Ectodermal cell (in vitro differentiated cells): Measurements from ENCODE around the gene MELTF.

Experiments
- H3K27ac ChIP-seq: 2 replicates; pipeline ENCODE4 v1.7.0; 2013; ENCODE audit warnings: mild to moderate bottlenecking, low read depth, low read length; ENCODE audit not compliant: insufficient read depth, poor library complexity, severe bottlenecking
- H3K27me3 ChIP-seq: 2 replicates; pipeline ENCODE4 v1.7.0; 2013; ENCODE audit warnings: mild to moderate bottlenecking, low read length; ENCODE audit not compliant: insufficient read depth, control insufficient read depth, poor library complexity, severe bottlenecking
- H3K36me3 ChIP-seq: one replicate; pipeline ENCODE4 v1.7.0; 2013; ENCODE audit warnings: low read length; ENCODE audit not compliant: control insufficient read depth, insufficient read depth
- H3K4me1 ChIP-seq: one replicate; pipeline ENCODE4 v1.7.0; 2013; ENCODE audit warnings: low read length; ENCODE audit not compliant: control insufficient read depth, insufficient read depth
- H3K4me3 ChIP-seq: 2 replicates; pipeline ENCODE4 v1.7.0; 2013; ENCODE audit warnings: low read depth, low read length, control low read depth; ENCODE audit not compliant: insufficient read depth
- H3K9me3 ChIP-seq: 2 replicates; pipeline ENCODE4 v1.7.0; 2013; ENCODE audit warnings: mild to moderate bottlenecking, low read length, moderate library complexity; ENCODE audit not compliant: control insufficient read depth
- WGBS, 2 experiments: methylation state at CpG; one replicate each; pipeline ENCODE4 v1.1.7; 2013; ENCODE audit warnings: missing lambda C conversion rate in 2 of 2; 5-methylcytosine and 5-hydroxymethylcytosine counted together

MELTF gene

DNA sequence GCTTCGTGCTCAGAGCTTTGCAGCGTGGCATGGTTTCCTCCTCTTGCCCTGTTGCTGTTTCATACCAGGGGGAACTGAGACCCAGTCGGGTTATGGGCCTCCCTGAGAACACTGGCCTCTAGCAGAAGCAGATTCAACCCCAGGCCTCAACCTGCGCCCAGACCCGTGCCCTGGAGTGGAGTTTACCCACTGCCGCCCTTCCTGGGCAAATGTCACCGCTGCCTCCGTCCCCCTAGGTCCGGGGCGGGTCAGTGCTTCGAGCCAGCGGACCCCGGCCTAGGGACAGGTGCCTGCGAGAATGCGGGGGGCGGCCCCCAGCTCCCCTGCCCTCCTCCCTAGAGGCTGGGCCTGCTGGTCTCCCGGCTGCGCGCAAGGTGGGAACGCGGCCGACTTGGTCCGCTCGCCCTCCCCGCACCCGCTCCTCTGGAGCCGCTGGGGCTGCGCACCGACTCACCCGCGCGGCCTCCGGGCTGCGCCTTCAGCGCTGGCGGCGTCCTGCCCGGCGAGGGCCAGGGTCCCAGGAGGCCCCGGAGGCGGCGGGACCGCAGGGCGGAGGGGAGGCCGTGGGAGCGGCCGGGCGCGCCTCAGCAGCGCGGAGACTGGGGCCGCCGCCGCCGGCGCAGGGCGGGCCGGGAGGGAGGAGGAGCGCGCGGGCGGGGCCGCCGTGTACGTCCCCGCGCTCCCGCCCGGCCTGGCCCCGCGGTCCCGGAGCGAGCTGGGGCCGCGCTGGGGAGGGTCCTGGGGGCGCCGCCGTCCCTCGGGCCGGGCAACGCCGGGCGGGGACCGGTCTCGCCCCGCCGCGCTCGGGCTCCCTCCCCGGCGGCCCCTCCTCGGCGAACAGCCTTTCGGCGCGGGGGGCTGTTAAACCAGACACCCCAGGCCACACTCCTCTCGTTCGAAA lies 61.1 kb downstream of the MELTF start, which contains the start of gene PIGZ:
PIGZ (minus strand) TSS at position 601 of the 901 bp plus-strand sequence. CDS start 16,802 bp downstream, outside the sequence.
- Histone ChIP-seq H3K9me3 (no peaks in the 10 kb centered on the region), H3K4me3 (peak within 1 kb of the TSS; percentile 45), H3K4me1 (no peaks in the 10 kb centered on the region), H3K27ac (no peak within 1 kb of the TSS), H3K27me3 (peaks cover 78% of the 10 kb centered on the region), H3K36me3 (no peaks in the 10 kb centered on the region)
- 2% methylated on average over 98 of the region's 98 CpGs for WGBS, 2 experiments

DNA sequence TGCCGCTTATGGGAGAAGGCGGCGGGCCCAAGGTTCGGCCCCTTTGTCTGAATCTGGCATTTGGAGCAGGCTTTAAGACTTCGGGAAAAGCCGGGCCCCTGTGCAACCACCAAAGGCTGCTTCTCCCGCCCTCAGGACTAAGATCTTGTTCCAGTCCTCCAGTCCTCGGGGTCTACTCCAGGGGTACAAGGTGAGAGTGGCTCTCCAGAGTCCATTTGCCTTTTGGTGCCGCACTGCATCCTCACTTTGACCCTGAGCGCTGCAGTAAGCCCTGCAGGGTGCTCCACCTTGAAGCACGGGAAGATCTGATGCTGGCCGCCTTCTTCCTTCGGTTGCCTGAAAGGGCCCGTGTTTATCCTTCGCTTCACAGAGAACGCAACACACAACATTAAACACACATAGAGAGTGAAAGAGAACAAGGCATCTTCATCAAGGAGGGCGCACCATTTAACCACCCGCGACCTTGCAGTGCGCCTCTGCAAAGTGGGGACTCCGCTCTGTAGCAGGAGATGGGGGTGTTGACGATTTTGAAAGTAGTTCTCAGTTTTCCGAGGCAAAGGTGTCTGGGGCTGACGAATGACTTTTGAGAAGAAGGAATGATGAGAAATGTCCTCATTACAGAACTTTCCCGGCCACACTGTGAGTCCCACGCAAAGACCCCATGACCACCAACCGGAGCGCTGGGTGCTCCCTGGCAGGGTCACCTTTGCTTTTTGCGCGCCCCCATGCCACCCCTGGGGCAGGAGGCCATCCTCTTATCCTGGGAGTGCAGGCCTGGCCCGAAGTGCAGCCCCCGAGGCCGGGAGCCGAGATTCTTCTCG lies 62.0 kb downstream of the MELTF start:
- 31 to 32% methylated on average over 35 of the region's 35 CpGs for WGBS, 2 experiments
- peak overlapping the region; percentile 45 for H3K4me3 ChIP-seq
- H3K36me3 ChIP-seq = no peaks in the 10 kb centered on the region
- H3K9me3 ChIP-seq = no peaks in the 10 kb centered on the region
- peaks cover 86% of the 10 kb centered on the region for H3K27me3 ChIP-seq
- no peaks in the 10 kb centered on the region for H3K4me1 ChIP-seq
- H3K27ac ChIP-seq = no peak overlapping the region

DNA sequence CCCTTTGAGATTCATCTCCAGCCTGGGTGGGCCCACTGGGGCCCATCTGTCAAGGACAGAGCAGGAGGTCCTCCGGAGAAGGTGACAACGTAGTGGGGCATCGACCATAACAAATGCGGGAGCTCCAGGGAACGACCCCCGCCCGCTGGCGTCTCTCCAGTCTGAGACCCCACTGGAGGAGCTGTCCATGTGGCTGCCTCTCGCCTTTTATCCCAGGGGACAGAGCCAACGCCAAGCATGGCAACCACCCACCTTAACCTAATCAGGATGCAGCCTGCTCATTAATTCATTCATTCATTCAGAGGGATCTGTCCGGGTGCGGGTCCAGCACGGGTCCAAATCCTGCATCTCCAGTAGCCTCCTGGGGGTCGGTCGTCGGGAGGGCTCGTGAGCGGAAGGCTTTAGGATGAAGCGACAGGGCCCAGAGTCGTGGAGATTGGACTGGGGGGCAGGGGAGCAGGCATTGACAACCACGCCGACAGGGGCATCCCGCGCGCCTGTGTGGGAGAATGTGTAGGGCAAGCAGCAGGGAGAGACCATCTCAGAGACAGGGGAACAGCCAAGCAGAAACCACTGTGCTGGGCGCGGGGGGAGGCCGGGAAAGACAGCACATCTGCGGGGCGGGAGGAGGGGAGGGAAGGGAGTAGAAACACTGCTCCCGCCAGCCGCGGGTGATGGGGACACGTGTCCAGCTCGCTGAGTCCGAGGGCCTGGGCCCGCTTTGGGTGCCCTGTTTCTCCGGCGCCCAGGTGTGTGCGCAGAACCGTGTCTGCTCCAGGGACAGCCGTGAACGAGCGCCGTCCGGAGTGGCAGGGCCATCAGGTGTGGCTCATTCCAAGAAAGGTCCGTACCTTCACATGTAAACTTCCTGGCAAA lies 62.9 kb downstream of the MELTF start:
- H3K9me3 ChIP-seq = no peaks in the 10 kb centered on the region
- peak overlapping the region; percentile 16 for H3K4me3 ChIP-seq
- no peak overlapping the region for H3K27ac ChIP-seq
- H3K4me1 ChIP-seq = no peaks in the 10 kb centered on the region
- WGBS, 2 experiments = 21 to 23% methylated on average over 47 of the region's 47 CpGs
- no peaks in the 10 kb centered on the region for H3K36me3 ChIP-seq
- peaks cover 92% of the 10 kb centered on the region for H3K27me3 ChIP-seq

DNA sequence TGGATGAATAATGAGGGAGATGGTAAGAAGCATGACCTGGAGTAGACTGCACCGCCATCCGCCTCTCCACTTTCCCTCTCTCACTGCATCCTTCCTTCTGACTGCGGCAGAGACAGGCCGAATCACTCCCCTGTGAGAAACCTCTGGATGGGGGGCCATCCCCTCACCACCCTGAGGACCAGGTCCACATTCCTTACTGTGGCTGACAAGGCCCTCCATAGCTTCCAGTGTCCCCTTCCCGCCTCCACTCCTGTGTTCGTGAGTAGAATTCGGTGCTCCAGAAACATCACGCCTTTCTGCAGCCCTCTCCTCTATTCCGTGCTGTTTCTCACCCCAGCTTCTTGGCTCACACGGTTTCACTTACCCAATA lies 63.8 kb downstream of the MELTF start:
- Histone ChIP-seq H3K9me3 (no peaks in the 10 kb centered on the region), H3K27ac (no peak overlapping the region), H3K4me3 (no peak overlapping the region), H3K27me3 (peaks cover 92% of the 10 kb centered on the region), H3K4me1 (no peaks in the 10 kb centered on the region), H3K36me3 (no peaks in the 10 kb centered on the region)
- WGBS, 2 experiments = 88% methylated on average over 10 of the region's 10 CpGs

DNA sequence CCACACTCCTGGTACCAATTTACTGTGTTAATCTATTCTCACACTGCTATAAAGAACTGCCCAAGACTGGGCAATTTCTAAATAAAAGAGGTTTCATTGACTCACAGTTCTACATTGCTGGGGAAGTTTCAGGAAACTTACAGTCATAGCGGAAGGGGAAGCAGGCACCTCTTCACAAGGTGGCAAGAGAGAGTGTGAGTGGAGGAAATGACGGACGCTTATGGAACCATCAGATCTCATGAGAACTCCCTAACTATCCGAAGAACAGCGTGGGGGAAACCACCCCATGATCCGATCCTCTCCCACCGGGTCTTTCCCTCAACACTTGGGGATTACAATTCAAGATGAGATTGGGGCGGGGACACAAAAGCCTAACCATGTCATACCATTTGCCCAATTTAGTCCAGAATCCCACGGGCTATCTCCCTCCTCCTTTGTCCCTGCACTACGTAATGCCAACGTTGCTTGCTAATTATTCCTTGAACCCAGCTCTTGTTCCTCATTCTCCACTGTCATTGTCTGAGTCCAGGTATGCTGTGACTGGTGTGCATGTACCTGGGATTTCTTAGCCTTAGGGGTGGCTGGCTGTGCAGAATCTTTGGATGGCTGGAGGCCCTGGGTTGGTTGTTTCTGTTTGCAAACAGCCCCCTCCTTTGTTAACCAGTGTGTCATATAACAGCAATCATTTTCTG lies 64.4 kb downstream of the MELTF start:
- Histone ChIP-seq H3K27me3 (peaks cover 89% of the 10 kb centered on the region), H3K9me3 (no peaks in the 10 kb centered on the region)
- WGBS, 2 experiments = 79 to 83% methylated on average over 11 of the region's 11 CpGs

DNA sequence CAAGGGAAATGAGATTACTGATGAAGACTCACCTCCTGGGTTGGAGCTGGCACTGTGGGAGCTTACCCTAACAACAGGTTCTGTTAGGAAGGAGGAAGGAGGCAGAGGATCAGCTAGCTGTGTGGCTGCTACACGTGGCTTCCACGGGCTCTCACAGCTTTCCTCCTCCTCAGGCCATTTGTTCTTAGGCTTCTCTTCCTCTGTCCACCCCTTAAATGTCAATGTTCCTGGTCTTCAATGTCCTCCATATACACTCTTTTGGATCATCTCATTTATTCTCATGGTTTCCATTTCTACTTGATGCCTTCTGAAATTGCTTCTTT lies 66.0 kb downstream of the MELTF start:
- peaks cover 81% of the 10 kb centered on the region for H3K27me3 ChIP-seq
- no peaks in the 10 kb centered on the region for H3K36me3 ChIP-seq
- H3K9me3 ChIP-seq = no peaks in the 10 kb centered on the region
- no peaks in the 10 kb centered on the region for H3K4me1 ChIP-seq
- H3K27ac ChIP-seq = no peak overlapping the region
- 55 to 62% methylated on average over 2 of the region's 2 CpGs for WGBS, 2 experiments
- no peak overlapping the region for H3K4me3 ChIP-seq

More for the DNA sequence above, 64.4 kb downstream of the MELTF start:
- Histone ChIP-seq H3K36me3 (no peaks in the 10 kb centered on the region), H3K27ac (no peak overlapping the region), H3K4me1 (no peaks in the 10 kb centered on the region), H3K4me3 (no peak overlapping the region)

DNA sequence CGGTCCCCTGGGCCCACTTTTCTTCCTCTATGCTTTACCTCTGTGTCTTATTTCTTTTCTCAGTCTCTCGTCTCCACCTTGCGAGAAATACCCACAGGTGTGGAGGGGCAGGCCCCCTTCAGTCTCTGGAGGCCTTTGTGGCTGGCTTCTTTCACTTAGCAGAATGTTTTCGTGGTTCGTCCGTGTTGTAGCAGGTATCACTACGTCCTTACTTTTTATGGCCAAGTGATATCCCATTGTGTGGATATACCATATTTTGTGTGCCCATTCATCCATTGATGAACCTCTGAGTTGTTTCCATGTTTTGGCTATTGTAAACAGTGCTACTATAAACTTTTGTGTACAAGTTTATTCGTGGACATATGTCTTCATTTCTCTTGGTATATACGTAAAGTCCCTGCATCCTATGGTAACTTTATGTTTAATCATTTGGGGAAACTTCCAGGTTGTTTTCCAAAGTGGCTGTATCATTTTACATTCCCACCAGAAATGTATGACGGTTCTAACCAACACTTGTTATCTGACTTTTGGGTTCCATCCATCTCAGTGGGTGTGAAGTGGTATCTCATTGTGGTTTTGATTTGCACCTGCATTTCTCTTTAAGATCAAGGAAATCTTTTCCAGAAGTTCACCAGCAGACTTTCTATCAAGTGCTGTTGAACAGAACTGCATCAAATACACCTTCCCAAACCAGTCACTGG lies 66.5 kb downstream of the MELTF start:
- H3K27ac ChIP-seq = no peak overlapping the region
- WGBS, 2 experiments = 88 to 89% methylated on average over 9 to 10 of the region's 10 CpGs
- no peak overlapping the region for H3K4me3 ChIP-seq
- H3K36me3 ChIP-seq = no peaks in the 10 kb centered on the region
- peaks cover 76% of the 10 kb centered on the region for H3K27me3 ChIP-seq
- no peaks in the 10 kb centered on the region for H3K9me3 ChIP-seq
- H3K4me1 ChIP-seq = no peaks in the 10 kb centered on the region

DNA sequence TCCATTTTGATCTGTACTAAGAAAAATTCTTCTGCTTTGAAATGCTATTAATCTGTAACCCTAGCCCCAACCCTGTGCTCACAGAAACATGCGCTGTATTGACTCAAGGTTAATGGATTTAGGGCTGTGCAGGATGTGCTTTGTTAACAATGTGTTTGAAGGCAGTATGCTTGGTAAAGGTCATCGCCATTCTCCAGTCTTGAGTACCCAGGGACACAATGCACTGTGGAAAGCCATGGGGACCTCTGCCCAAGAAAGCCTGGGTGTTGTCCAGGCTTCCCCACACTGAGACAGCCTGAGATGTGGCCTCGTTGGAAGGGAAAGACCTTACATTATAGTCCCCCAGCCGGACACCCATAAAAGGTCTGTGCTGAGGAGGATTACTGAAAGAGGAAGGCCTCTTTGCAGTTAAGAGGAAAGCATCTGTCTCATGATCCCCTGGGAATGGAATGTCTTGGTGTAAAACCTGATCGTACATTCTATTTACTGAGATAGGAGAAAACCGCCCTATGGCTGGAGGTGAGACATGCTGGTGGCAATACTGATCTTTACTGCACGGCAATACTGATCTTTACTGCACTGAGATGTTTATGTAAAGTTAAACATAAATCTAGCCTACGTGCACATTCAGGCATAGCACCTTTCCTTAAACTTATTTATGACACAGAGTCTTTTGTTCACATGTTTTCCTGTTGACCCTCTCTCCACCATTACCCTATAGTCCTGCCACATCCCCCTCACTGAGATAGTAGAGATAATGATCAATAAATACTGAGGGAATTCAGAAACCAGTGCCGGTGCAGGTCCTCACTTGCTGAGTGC lies 67.3 kb downstream of the MELTF start:
- H3K36me3 ChIP-seq = no peaks in the 10 kb centered on the region
- H3K9me3 ChIP-seq = no peaks in the 10 kb centered on the region
- H3K27ac ChIP-seq = no peak overlapping the region
- no peak overlapping the region for H3K4me3 ChIP-seq
- 92% methylated on average over 9 of the region's 9 CpGs for WGBS, 2 experiments
- peaks cover 68% of the 10 kb centered on the region for H3K27me3 ChIP-seq
- no peaks in the 10 kb centered on the region for H3K4me1 ChIP-seq
